GM20000 (cell line): Measurements from ENCODE around the gene IRAK2.
"Not testable (repeated sequence)": the region's sequence is repeated elsewhere in the genome, so short reads cannot be mapped to it uniquely, and the experiment has no call there.

Experiments
- DNase-seq: peaks from one replicate; pipeline ENCODE4 v3.0.0; 2012; ENCODE audit warnings: low spot score
- TF ChIP-seq, protein P1 (sequence below): IDR thresholded peaks from 2 replicates; pipeline ENCODE4 v1.5.1; 2012; ENCODE audit warnings: mild to moderate bottlenecking, control low read depth; ENCODE audit errors: extremely low read depth, missing control alignments

Gene IRAK2

DNA sequence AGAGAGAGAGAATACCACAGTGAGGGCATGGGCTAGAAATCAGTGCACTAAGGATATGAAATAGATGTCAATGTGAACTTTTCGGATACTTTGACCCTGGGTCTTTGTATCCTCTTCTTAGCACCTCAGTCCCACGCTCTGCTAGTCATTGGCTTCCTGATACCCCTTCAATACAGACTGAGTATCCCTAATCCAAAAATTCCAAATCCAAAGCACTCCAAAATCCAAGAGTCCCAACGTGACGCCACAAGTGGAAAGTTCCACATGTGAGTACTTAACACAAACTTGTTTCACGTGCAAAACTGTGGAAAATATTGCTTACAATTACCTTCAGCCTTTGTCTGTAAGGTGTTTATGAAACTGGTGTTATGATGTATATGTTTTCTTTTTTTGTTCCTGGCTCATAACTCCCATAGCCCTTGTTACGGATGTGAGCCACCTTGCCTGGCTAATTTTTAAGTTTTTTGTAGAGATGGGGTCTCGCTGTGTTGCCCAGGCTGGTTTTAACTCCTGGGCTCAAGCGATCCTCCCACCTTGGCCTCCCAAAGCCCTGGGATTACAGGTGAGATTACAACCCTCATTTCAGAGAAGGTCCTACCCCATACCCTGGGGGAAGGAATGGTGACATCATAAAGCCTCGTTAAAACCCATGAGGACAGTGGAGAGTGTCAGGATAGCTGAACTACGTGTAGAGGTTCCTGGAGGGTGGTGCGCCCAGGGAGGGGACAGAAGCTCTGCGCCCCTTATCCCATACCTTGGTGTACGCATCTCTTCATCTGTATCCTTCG lies 10.2 kb upstream of the IRAK2 start:
- no peak for DNase-seq
- TF ChIP-seq, protein P1, sequence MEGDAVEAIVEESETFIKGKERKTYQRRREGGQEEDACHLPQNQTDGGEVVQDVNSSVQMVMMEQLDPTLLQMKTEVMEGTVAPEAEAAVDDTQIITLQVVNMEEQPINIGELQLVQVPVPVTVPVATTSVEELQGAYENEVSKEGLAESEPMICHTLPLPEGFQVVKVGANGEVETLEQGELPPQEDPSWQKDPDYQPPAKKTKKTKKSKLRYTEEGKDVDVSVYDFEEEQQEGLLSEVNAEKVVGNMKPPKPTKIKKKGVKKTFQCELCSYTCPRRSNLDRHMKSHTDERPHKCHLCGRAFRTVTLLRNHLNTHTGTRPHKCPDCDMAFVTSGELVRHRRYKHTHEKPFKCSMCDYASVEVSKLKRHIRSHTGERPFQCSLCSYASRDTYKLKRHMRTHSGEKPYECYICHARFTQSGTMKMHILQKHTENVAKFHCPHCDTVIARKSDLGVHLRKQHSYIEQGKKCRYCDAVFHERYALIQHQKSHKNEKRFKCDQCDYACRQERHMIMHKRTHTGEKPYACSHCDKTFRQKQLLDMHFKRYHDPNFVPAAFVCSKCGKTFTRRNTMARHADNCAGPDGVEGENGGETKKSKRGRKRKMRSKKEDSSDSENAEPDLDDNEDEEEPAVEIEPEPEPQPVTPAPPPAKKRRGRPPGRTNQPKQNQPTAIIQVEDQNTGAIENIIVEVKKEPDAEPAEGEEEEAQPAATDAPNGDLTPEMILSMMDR: no peak

DNA sequence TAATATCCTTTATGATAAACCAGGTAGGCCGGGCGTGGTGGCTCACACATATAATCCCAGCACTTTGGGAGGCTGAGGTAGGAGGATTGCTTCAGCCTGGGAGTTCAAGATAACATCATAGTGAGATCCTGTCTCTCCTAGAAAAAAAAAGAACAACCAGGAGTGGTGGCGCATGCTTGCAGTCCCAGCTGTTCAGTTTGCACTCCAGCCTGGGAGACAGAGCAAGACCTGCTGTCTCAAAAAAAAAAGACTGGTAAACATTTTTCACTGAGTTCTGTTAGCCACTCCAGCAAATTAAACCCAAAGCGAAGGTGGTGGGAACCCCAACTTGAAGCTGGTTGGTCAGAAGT lies 9.6 kb upstream of the IRAK2 start:
- no peak for DNase-seq
- TF ChIP-seq, protein P1: no peak

DNA sequence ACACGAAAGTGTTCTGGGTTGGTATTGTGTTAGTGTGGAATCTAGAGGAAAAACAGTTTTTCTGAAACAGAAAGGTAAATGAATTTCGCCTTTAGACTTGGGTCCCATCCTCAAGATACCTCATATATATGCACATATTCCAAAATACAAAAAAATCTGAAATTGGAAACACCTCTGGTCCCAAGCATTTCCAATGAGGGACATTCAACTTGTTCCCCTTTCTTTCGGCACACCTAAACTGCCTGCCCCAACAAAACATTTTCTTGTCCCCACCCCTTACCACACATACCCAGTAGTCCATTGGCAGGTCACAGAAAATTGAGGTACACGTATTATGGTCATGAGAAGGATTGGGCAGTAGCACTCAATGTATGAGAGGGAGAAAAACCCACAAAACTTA lies 9.1 kb upstream of the IRAK2 start:
- TF ChIP-seq, protein P1: no peak
- DNase-seq: no peak

DNA sequence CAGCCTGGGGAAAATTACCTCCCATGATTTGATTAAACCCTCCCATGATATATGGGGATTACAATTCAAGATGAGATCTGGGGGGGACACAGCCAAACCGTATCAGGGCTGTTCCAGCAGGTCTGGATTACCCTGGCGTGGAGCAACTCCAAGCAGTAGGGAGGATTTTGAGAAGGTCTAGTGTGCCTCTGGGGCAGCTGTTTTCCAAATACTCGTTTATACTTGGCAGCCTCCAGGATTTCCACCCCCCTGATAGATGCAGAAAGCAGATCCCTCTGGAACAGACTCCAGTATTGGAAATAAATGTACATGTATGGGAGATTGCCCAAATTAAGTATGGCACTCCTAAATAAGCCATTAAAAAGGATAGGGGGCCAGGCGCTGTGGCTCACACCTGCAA lies 7.7 kb upstream of the IRAK2 start:
- TF ChIP-seq, protein P1: no peak
- no peak for DNase-seq

DNA sequence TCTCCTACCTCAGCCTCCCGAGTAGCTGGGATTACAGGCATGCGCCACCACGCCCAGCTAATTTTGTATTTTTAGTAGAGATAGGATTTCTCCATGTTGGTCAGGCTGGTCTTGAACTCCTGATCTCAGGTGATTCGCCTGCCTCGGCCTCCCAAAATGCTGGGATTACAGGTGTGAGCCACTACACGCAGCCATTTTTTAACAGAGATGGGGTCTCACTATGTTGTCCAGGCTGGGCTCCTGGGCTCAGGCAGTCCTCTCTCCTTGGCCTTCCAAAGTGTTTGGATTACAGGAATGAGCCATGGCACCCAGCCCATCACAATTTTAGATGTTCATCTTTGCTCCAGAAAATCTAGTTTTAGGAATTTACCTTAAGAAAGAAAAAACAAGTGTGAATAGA lies 6.2 kb upstream of the IRAK2 start:
- DNase-seq: not testable (repeated sequence)

DNA sequence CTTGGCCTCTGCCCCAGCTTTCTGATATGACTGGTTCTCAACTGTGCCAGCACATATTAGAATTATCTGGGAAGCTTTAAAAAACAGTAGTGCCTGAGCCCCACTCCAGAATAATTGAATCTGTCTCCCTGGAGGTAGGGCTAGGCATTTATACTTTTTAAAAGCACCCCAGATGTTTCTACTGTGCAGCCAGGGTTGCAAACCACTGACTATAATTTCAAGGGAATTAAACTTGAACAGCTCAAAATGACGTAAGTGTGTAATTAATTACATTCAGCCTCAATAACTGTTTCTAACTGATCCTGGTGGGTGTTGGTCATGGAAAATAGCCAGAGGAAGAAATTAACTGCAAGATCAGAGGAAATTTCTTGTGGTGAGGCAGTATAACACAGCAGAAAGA lies 4.4 kb upstream of the IRAK2 start:
- TF ChIP-seq, protein P1: no peak
- no peak for DNase-seq

DNA sequence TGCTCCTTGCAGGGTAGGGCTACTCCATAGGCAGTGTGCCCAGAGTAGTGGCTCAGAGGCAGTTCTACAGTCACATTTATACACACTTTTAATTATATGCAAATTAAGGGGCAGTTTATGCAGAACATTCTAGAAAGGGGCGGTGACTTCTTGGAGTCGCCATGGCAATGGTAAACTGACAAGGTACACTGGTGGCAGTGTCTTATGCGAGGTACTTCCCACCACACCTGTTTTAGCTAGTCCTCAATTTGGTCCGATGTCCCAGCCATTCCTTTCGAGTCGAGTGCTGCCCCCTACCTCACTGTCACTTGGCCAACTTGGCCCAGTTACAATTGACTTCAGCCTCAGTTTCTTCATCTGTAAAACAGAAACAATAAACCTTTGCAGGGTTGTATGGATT lies 3.8 kb upstream of the IRAK2 start:
- DNase-seq: no peak

More for the DNA sequence above, 3.8 kb upstream of the IRAK2 start:
- TF ChIP-seq, protein P1: no peak
